ENCODE data around the gene SQOR.

SQOR gene

DNA sequence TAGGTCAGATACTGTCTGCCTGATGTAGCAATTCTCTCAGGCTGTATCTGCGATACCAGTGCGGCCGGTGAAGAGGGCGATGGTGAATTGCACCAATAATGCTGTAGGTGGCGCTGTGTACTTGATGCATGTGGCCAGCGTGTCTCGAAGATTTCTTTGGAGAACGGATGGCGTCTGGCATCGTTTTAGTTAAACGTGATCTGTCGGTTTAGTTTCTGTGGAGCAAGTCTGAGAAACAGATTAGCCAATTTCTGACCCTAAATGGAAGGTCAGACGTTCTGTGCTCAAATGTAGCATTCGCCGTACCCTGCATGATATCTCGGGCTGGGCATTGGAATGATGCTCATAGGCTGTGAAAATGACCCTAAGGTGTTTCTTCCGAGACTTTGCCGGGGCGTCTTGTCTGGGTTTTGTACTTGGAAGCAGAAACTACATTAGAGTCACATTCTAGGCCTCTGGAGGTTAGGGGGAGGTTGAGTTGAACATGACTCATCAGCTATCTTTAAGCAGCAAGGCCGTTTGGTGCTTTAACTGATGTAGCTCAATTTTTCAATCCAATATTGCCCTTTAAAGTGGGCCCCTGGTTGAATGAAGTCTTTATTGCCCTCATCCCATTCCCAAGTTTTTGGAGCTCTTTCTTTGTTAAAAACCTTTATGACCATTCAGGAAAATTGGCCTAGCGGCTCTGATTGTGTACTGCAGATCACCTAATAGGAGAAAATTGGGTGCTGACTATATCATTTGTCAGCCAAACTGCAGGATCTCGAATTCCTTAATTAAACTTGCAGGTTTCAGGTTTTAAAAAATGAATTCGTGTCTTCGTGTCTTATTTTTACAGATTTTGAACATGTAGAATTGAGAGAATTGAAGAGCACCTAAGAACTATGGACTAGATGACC is 80.0 kb downstream of the SQOR start:
- peak; percentile 9 for DNase-seq

DNA sequence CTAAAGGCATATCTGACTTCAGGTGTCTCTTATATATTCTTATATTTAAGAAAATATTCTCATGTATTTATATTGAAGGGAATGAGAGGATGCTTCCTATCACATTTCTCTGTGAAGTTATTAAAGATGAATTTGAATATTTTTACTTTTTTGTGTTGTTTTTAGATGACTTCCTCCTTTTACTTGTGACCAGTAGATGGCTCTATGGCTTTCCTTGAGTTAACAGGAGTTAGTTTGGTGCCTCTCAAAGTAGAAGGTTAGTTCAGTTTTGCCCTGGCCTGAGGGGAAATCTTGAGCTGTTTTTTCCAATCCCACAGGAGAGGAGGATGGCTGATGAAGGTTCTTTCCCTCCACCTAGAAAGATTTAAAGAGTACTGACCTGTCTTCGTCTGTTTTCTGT is 80.7 kb downstream of the SQOR start:
- no peak for DNase-seq

DNA sequence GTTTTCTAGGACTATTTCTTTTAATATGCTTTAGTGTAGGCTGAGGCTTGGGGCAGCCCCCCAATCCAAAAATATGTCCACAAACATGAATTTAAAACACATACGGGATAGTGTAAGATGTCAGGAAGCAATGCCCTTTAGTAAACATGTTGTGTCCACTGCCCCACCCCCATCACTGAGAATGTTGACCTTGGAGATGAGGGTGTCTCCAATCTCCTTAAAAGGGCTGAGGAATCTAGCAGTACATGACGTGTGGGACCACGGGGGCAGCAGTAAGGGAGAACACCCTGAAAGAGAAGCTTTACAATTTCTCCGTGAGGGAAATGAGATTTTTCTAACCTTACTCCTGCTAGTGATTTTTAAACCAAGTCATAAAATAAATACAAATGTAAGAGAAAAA is 84.7 kb downstream of the SQOR start:
- DNase-seq: no peak

DNA sequence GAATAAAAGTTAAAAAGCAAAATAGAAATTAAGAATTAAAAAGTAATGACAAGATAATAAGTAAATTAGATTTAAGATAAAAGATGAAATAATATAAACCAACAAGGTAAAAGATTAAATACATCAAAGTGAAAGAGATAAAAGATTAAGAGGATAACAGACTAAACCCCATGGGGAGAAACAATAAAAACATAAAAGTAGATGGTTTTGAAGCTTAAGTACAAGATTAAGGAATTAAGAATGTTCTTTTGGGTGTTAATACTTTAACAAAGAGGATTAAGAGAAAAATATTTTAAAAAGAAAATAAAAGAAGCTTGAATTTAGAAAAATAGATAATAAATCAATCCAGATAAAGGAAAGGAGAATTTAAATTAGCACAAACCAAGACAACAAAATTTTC is 85.4 kb downstream of the SQOR start:
- no peak for DNase-seq

DNA sequence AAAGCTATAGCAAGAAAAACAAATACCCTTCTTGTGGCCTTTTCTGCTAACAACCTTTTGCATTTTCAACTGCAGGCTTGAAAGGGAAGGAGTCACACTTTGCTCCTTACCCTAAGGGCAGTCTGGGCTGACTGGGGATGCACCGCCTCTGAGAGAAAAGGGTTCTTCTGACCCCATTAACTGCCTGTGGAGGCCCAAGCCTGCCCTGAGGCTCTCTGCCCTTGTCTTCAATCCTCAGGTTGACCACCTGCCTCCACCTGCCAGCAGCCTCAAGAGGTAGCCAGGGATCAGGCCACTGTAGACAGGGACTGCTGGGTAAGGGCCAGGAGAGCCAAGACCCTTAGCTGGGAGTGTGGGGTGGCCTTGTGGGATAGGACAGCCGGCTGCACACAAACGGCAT is 93.8 kb downstream of the SQOR start:
- DNase-seq: no peak

DNA sequence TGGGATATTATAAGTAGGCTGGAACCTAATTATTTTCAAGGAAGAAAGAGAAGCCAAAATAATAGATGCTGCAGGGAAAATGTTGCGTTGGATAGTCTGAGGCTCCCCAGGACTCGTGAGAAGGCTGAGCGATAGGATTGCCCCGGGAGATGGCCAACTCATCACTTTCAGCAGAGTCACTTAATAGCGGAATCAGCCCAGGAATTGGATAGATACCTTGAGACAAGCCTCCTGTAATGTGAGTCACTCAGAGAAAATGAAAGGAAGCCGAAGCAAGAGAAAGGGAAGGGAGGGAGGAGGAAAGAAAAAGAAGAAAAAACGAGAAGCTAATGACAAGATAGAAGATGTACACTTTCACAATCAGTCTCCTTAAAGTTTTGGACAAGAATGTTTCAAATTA is 94.3 kb downstream of the SQOR start:
- DNase-seq: no peak

DNA sequence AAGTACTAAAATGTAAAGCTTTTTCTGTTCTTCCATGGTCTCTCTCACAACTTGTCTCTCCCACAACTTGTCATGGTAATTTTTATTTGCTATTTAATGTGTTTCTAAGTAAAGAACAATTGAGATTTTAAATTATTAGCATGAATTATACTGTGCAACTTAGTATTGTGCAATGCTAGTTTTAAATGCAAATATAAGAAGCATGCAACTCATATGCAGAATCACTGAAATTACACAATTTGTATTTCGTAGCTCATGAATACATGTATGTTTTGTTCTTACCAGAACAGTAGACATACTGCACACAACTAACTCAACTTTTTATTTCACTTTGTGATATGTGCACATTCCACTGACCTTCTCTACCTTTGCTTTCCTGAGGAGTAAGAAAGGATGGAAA is 96.5 kb downstream of the SQOR start:
- no peak for DNase-seq

DNA sequence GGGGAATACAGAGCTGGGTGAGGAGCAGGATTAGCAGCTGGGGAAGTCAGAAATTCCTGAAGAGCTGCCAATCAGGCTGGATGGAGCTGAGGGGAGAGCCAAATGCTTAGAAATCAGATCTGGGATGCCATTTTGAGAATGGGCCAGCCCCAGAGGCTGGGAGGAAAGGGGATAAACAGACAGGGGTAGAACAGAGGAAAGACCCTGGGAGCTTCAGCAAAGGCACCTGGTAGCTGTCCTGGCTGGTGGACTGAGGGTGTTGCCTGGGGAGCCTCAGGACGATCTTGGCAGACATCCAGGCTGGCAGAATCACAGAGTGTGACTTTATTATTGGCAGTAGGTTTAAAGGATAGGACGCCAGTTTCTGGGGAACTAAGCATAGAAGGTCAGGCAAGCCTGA is 97.8 kb downstream of the SQOR start:
- no peak for DNase-seq

DNA sequence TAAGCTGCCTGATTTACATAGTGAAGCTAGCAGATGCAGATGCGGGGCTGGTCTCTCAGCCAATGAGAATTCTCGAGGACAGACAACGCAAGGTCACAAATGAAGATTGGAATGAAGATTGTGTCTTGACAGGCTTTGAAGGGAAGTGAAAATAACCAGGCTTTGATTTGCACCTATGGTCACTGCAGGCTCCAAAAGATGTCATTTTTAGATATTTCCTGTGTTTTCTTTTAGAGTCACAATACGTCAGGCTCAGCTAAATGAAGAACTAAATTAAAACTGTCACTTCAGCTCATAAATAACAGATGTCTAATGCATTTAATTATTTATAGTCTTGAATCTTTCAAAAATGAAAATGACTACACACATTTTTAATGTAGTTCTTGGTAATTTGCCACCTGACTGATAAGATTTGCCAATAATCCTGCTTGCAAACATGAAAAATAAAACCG is 99.5 kb downstream of the SQOR start:
- DNase-seq: no peak
